Osteoblast (primary cell): Measurements from ENCODE around the gene XYLT2. TPM values are rescaled to one million over a fixed set of nuclear protein-coding genes. Genes with fewer than 3 reads are reported as not detected.

Experiments
- DNase-seq: peaks from one replicate; pipeline ENCODE4 v3.0.0; 2011; ENCODE audit warnings: low spot score, mixed read lengths; ENCODE audit not compliant: insufficient read length; ENCODE audit errors: missing footprints
- H2AFZ ChIP-seq: 2 replicates; pipeline ENCODE4 v1.6.0; 2011; ENCODE audit warnings: mild to moderate bottlenecking, low read length
- H3K27ac ChIP-seq: 2 replicates; pipeline ENCODE4 v1.5.1; 2011; ENCODE audit warnings: mild to moderate bottlenecking, low read depth, low read length, moderate library complexity
- H3K27me3 ChIP-seq: 2 replicates; pipeline ENCODE4 v1.6.0; 2012; ENCODE audit warnings: mild to moderate bottlenecking, control low read depth, inconsistent platforms, low read length, moderate library complexity; ENCODE audit not compliant: insufficient read depth
- H3K36me3 ChIP-seq: 2 replicates; pipeline ENCODE4 v1.5.1; 2011; ENCODE audit warnings: mild to moderate bottlenecking, low read length, control low read depth, moderate library complexity; ENCODE audit not compliant: insufficient read depth
- H3K4me1 ChIP-seq: 2 replicates; pipeline ENCODE4 v1.5.1; 2011; ENCODE audit warnings: mild to moderate bottlenecking, low read length, control low read depth, moderate library complexity; ENCODE audit not compliant: insufficient read depth
- H3K4me2 ChIP-seq: 2 replicates; pipeline ENCODE4 v1.6.0; 2011; ENCODE audit warnings: mild to moderate bottlenecking, low read length; ENCODE audit not compliant: insufficient read depth
- H3K4me3 ChIP-seq: fragments of 200-600 bp; sonication (generic); 3 replicates; pipeline ENCODE4 v1.5.1; 2012; ENCODE audit warnings: mild to moderate bottlenecking, low read length, inconsistent platforms; ENCODE audit not compliant: insufficient read depth
- H3K79me2 ChIP-seq: 2 replicates; pipeline ENCODE4 v1.6.0; 2012; ENCODE audit warnings: mild to moderate bottlenecking, low read length, control low read depth, inconsistent platforms; ENCODE audit not compliant: insufficient read depth
- H3K9me3 ChIP-seq: 2 replicates; pipeline ENCODE4 v1.5.1; 2011; ENCODE audit warnings: low read depth, low read length, control low read depth
- H4K20me1 ChIP-seq: 2 replicates; pipeline ENCODE4 v1.6.0; 2012; ENCODE audit warnings: mild to moderate bottlenecking, low read length, control low read depth; ENCODE audit not compliant: insufficient read depth
- total RNA-seq: library from RNA; depleted of rRNA; stranded (reverse); fragments of >200 nt; gene quantifications from 2 replicates; pipeline ENCODE4 v1.2.3, GENCODE V29; 2012
- TF ChIP-seq, protein P1 (sequence below): IDR thresholded peaks from 2 replicates; pipeline ENCODE4 v1.5.1; 2011; ENCODE audit warnings: mild to moderate bottlenecking, low read depth, low read length, moderate library complexity; ENCODE audit errors: extremely low read depth

The XYLT2 gene
- total RNA-seq, 1 donor = 40.5 TPM

DNA sequence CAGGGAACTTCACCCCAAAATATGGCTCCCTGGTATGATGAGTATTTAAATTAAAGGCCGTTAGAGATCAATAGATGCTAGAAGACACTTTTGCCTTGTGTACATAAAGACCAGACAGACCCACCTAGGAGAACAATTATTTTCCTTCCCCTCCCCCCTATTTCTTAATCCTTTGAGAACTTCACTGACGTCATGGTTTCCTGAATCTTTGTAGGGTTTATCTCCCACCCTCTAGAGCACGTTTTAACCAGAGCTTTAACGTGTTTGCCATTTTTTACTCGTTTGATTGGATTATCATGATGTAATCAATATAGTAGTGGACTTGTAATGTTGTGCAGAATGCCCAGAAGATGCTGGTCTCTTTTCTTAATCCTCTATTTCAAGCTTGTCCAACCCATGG, 22.9 kb upstream of the XYLT2 start:
- no peak overlapping the region for H3K27ac ChIP-seq
- no peaks in the 10 kb centered on the region for H3K79me2 ChIP-seq
- H3K36me3 ChIP-seq = no peaks in the 10 kb centered on the region
- DNase-seq = no peak
- H3K4me1 ChIP-seq = no peaks in the 10 kb centered on the region
- H3K4me3 ChIP-seq = no peak overlapping the region
- H3K4me2 ChIP-seq = no peak overlapping the region
- TF ChIP-seq, protein P1, sequence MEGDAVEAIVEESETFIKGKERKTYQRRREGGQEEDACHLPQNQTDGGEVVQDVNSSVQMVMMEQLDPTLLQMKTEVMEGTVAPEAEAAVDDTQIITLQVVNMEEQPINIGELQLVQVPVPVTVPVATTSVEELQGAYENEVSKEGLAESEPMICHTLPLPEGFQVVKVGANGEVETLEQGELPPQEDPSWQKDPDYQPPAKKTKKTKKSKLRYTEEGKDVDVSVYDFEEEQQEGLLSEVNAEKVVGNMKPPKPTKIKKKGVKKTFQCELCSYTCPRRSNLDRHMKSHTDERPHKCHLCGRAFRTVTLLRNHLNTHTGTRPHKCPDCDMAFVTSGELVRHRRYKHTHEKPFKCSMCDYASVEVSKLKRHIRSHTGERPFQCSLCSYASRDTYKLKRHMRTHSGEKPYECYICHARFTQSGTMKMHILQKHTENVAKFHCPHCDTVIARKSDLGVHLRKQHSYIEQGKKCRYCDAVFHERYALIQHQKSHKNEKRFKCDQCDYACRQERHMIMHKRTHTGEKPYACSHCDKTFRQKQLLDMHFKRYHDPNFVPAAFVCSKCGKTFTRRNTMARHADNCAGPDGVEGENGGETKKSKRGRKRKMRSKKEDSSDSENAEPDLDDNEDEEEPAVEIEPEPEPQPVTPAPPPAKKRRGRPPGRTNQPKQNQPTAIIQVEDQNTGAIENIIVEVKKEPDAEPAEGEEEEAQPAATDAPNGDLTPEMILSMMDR = no peak
- no peaks in the 10 kb centered on the region for H4K20me1 ChIP-seq
- H2AFZ ChIP-seq = no peak overlapping the region
- H3K9me3 ChIP-seq = no peaks in the 10 kb centered on the region
- no peaks in the 10 kb centered on the region for H3K27me3 ChIP-seq

DNA sequence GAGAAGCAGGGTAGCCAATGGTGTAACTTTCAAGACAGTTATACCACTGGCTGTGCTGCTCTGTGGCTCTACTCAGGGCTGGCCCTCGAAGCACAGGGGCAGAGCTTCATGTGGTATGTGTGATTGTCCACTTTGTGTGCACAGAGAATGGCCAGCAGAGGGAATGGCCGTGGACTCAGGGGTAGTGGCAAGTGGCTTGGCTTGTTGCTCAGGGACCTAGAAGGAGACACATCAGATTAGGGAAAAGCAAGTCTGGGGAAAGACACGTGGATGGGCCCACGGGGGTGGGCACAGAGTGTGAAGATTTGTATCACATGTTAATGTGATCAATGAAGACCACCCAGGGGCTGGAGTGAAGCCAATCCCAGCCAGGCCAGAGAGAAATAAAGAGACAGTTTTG, 20.0 kb upstream of the XYLT2 start:
- Histone ChIP-seq H3K79me2 (no peaks in the 10 kb centered on the region), H3K4me3 (no peak overlapping the region), H2AFZ (no peak overlapping the region), H3K9me3 (no peaks in the 10 kb centered on the region), H3K36me3 (no peaks in the 10 kb centered on the region), H3K27me3 (no peaks in the 10 kb centered on the region), H3K4me2 (no peak overlapping the region), H4K20me1 (no peaks in the 10 kb centered on the region), H3K4me1 (peaks cover under 1% of the 10 kb centered on the region), H3K27ac (no peak overlapping the region)
- no peak for DNase-seq
- TF ChIP-seq, protein P1 = no peak

DNA sequence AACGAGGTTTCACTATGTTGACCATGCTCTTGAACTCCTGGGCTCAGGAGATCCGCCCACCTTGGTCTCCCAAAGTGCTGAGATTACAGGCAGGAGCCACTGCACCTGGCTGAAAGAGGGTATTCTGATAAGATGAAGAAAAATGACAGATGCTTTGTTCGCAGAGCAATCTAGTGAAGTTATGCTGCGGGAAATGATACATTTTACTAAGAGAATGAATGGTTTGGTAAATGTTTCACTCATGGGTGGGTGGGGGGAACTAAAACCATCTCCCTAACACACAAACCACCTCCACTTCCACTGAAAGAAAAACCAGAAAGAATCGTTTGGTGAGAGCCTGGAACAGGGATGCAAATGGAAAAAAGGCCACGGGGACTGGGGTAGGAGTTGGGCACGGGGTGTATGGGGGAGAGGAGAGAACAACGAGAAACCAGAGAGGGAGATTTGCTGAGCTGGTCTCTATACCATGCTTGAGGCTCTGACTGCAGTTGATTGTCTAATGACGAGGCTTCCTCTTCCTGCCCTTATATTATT, 19.0 kb upstream of the XYLT2 start:
- no peaks in the 10 kb centered on the region for H3K27me3 ChIP-seq
- DNase-seq = no peak
- H3K4me1 ChIP-seq = peaks cover 10% of the 10 kb centered on the region

DNA sequence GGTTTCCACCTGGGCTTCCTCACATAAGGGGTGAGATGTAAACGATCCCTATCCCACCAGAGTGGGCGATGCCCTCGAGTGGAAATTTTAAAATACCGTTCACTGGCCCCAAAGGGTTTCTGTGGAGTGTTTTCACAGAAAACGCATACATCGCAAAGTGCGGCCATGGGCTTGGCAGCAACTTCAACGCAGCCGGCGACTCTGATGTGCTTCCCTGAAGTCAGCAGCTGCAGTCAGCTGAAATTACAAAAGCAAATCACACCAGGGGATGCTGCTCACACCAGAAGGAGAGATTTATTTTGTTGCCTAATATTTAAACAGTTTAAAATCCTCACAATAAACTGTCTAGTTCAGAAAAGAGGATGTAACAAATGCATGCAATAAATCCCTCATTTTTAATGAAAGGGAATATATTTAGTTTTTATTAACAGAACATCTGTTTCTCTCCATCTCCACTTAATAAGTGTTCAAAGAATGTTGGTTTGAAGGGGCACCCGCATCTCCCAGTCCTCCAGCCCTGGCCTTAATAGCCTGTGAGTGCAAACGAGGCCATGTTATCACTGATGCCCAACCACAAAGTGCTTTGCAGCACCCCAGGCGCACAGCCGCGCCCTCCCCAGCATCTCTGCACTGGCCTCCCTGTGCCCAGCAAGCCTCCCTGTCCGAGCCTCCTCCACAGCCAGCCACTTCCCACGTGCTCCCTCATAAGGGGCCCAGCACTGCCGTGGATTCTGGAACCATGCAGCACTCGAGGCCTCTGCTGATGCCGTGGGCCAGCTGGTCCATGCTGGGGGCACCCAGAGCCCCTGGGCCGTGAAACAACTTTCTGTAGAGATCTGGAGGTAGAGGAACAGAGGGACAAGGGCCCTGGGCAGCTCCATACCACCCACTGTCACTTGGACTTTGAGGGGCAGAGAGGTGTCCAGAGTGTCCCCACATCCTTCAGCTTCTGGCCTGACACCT, 17.3 kb upstream of the XYLT2 start:
- H3K4me1 ChIP-seq = peaks cover 20% of the 10 kb centered on the region
- no peak overlapping the region for H3K4me2 ChIP-seq
- H3K27me3 ChIP-seq = no peaks in the 10 kb centered on the region
- no peaks in the 10 kb centered on the region for H3K79me2 ChIP-seq
- no peak for DNase-seq
- no peak overlapping the region for H3K4me3 ChIP-seq
- no peaks in the 10 kb centered on the region for H4K20me1 ChIP-seq
- H2AFZ ChIP-seq = no peak overlapping the region
- H3K27ac ChIP-seq = no peak overlapping the region
- no peaks in the 10 kb centered on the region for H3K9me3 ChIP-seq
- TF ChIP-seq, protein P1 = no peak
- no peaks in the 10 kb centered on the region for H3K36me3 ChIP-seq

More for the DNA sequence above, 19.0 kb upstream of the XYLT2 start:
- Histone ChIP-seq H2AFZ (no peak overlapping the region), H3K27ac (no peak overlapping the region), H3K4me3 (no peak overlapping the region), H3K36me3 (no peaks in the 10 kb centered on the region), H3K4me2 (no peak overlapping the region), H4K20me1 (no peaks in the 10 kb centered on the region), H3K9me3 (no peaks in the 10 kb centered on the region), H3K79me2 (no peaks in the 10 kb centered on the region)
- TF ChIP-seq, protein P1 = no peak
